Stimulated activated CD4-positive, alpha-beta T cell treated with anti-CD3 and anti-CD28 coated beads, TNF-alpha, amount 100 ng/mL, for 1 hour (primary cell): Measurements from ENCODE around the gene SLC38A3.
"Not testable (repeated sequence)": the region's sequence is repeated elsewhere in the genome, so short reads cannot be mapped to it uniquely, and the experiment has no call there.

Experiments used
- DNase-seq, 3 donors: peaks; one replicate each; pipeline ENCODE4 v3.0.0-alpha.2; 2020; ENCODE audit warnings: low read depth in 3 of 3, low spot score in 1 of 3

The SLC38A3 gene

DNA sequence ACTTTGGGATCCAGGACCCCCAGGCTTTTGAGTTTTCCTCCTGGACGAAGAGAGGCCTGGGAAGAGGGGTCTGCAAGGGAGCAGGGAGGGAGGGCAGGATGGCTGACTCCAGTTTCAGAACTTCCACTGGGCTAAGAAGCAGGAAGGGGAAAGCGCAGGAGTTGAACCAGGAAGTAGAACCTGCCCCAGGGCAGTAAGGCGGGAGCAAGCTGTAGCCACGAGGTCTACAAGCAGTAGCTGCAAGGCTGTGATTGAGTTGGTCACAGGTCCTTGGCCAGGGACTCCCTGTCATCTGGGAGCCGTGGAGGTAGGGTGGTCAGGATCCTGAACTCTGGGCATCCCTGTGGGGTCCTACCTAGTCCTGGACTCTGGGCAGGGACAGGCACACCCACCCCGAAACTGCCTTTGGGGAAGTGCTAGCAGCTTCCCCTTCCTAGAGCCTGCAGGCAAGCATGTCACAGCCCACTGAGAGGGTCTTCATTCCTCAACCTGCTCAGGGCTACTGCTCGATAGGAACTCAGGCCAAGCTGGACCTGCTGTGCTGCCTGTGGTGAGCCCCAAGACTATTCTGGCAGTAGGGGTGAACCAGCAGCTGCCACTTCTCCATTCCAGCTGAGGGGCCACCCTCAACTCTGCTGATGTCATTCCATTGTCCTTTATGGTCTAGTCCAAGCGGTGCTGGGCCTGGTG is 25.2 kb downstream of the SLC38A3 start:
- DNase-seq: no peak

DNA sequence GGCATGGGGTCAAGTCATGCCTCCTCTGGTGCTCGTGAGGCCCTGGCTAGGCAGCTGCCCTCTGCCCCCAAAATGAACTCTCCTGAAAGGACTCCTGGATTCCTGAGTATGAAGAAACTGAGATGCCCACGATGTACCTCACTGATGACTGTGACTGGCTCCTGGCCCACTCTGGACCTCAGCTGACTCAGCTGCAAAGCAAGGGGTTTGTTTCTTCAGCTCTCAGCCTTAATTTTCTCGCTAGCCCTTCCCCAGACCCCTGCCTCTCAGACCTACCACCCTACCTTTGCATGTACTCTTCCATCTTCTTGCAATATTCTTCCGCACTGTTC is 25.7 kb downstream of the SLC38A3 start:
- no peak for DNase-seq

DNA sequence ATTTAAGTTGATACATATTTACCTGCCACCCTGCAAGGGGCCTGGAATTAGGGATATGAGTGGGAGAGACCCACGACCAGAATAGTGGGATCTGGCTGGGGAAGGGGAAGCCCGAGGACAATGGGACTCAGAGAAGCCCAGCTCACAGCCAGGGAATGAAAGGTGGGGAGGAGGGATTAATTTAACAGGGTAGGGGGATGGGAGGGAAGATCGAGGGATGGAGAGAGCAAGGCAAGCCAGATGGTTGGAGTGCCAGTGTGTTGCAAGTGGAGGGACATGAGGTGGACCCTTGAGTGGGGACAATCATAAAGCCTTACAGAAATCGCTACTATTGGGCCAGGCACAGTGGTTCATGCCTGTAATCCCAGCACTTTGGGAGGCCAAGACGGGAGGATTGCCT is 26.5 kb downstream of the SLC38A3 start:
- DNase-seq: no peak

DNA sequence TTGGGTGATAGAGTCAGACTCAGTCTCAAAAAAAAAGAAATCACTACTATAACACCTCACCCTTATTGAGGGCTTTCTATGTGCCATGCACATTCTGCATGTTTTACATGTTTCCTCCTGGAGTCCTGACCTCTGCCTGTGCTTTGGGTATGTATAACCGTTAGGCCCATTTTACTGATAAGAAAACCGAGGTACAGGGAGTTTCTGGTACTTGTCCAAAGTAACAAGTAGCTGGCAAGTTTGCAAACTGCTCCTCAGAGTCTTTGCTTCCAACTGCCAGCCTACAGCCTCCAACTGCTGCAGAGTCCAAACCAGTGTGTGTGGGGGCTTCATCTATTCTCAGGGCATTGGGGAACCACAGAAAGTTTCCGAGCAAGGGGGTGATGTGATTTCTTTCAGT is 27.2 kb downstream of the SLC38A3 start:
- no peak for DNase-seq

DNA sequence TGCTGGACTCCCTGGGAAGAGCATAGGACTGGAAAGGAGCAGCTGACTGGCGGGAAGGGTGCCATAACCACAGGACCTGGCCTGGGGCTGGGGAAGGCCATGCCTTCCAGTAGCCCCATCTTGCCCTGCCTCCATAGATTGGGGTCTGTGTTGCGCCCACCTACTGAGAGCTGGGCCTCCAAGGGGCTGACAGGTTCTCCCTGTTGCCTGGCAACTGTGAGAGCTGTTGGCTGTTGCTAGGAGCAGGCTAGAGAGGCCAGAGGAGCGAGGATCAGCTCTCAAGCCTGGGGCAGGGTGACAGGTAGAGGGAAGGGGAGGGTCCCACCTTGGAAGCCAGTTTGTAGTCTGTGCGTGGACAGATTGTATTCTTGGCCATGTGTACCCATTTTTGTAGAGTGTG is 28.1 kb downstream of the SLC38A3 start:
- DNase-seq: no peak

DNA sequence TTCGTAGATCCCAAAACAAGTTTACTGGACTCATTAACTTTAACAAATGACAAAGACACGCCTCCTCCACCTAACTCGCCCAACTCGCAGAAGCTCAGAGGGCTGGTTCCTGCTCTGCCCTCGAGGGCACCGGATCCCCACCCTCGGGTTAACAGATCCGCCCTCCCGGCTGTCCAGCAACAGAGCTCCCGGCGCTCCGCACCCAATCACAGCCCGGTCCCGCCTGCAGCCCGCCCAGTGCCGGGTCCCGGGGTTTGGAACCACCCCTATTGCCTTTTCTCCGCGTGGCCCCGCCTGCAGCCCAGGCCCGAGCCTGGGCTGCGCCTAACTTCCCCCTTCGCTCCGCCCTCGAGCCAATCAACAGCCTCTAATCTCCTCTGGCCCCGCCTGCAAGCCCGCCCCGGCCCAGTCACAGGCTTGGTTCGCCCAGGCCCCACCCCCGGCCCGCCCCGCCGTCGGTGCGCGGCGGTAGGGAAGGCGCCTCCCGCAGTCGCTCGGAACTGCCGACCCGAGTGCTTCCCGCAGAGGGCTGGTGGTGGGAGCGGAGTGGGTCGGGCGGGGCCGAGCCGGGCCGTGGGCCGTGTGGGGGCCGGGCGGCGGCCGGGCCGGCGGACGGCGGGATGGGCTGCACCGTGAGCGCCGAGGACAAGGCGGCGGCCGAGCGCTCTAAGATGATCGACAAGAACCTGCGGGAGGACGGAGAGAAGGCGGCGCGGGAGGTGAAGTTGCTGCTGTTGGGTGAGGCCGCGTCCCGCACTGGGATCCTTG is 30.8 kb downstream of the SLC38A3 start, which contains the start of gene GNAI2:
Gene GNAI2 (plus strand): TSS at position 489 of the 768 bp plus-strand sequence. CDS start 132 bp downstream, at position 621.
- DNase-seq: peak; percentile 96 to 98 (median 97)

DNA sequence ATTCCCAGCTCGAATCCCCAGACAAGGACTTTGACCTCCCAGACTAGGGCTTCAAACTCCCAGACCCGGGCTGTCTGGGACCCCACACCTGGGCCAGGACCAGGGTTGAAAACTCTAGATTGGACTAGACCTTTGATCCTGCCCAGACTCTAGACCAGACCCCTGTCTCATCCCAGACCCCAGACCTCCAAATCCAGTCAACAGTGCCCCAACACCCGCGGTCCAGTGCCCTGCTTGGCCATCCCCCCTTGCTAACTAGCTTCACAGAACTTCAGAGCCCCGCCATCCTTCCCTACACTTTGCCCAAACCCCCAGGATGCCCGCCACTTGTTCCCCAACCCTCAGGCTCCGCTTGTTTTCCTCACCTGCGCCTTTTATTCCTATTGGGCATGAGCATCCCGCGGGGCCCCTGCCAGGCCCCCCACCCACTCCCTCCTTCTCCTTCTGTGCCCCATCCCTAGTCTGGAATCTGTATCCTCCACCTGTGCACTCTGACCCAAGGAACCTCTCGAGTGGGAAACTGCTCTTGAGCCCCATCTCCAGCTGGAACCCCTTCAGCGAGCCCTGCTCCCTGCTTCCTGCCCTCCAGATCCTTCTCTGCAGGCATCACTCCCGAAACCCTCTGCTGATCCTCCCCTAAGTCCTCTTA is 31.5 kb downstream of the SLC38A3 start:
- no peak for DNase-seq

DNA sequence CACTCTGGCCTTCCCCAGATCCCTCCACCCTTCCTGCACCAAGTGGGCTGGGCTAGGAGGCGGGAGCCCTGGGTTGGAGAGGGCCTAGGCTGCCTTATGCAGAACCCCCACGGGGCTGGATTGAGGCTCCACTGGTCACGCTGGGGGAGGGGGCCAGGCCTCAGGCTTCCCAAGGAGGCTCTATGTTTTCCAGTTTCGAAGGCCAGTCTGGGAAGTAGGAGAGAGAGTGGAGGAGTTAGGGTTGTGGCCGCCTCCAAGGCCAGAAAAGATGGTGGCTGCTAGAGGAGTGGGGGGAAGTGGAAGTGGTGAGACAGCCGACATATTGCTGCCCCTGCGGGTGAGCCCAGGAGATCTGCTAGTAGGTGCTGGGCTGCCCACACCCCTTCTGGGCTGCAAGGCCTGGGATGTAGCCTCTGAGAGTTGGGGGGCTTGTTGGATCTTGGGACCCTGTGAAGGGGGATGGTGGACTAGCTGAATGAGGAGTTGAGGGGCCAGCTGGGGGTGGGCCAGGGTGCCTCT is 32.1 kb downstream of the SLC38A3 start:
- DNase-seq: no peak

DNA sequence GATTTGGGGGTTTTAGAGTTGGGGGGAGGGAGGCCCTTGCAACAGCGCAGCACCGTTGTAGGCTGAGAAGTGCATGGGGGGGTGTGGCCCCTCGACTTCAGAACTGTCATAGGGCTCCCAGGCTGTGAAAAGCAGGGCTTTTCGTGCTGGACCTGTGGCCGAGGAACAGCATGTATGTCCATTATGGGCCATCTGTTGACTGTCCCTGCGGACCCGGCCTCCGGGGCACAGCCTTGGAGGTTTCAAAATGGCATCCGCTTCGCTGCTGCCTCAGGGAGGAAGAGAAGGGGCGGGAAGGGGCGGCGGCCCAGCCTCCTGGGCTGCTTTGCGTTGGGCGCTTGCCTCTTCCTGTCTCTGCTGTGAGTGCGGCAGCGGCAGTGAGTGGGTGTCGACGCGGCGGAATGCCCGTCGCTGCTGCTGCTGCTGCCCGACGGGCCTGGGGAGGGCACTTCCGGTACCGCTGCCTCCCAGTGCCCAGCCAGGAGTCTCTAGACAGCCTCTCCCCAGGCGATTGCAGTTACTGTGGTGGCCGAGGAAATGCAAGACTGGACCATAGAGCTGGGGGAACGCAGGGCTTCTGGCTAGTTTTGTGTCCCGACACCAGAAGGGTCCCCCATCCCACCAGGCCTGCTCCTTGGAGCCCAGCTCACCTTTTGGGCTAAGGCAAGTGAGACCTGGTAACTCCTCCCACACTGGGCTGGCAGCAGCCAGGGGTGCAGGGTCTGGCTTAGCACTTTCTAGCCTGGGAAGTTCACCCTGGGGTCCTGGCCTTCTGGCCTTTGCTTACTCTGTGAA is 32.9 kb downstream of the SLC38A3 start:
- peak; percentile 60 to 73 (median 70) for DNase-seq

DNA sequence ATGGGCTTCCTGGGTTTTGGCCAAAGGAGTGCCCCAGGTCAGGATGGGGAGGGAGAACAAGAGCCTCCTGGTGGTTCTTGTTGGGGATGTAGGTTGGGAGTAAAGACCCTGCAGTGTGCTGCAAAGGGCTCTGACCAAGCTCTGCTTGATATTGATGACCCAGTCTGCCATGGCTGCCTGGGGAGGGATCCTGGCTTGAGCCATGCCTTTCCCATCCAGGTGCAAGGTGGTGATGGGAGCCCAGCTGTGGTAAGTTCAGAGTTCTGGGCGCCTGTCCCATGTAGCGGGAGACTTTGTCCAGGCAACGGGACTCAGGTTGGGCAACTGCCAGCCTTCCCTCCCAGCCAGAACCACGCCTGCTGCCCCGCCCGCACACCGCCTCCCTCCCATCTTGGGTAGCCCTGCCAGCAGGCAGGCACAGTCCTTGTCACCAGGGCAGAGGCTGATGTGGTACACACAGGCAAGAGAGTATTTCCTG is 33.5 kb downstream of the SLC38A3 start:
- DNase-seq: no peak

DNA sequence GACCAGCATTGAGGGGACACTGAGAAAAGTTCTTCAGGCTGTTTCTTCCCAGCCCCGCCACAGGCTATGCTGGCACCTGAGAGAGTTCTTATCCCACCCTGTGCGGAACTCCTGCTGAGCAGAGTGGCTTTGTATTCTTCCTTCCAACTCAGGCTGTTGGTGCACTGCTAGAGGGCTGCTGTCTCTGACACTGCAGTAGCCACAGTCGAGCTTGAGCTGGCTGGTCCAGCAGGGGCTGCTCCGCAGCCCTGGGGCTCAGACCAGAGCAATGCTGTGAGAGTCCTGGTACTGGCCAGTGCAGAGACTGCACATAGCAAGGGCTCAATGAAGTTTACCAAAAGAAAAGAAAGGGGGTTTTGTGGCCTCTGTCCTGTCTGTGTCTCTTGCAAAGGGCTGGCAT is 34.6 kb downstream of the SLC38A3 start:
- DNase-seq: no peak

DNA sequence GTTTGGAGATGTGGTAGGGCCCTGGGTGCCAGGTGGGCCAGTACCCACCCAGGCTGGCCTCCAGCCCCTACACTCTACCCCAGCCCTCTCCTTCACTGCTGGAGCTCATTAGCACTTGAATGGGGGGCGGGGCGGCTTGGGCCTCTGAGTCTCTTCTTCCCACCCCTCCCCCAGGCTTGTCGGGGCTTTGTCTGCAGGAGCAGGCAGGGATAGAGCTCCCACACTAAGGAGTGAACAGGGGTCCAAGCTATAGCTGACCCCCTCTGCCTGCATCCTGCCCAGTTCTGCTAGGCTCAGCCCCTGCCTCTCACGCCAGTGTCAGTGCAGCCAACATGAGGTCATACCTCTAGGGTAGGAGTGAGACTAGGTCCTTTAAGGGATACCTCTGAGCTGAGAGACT is 36.1 kb downstream of the SLC38A3 start:
- no peak for DNase-seq

DNA sequence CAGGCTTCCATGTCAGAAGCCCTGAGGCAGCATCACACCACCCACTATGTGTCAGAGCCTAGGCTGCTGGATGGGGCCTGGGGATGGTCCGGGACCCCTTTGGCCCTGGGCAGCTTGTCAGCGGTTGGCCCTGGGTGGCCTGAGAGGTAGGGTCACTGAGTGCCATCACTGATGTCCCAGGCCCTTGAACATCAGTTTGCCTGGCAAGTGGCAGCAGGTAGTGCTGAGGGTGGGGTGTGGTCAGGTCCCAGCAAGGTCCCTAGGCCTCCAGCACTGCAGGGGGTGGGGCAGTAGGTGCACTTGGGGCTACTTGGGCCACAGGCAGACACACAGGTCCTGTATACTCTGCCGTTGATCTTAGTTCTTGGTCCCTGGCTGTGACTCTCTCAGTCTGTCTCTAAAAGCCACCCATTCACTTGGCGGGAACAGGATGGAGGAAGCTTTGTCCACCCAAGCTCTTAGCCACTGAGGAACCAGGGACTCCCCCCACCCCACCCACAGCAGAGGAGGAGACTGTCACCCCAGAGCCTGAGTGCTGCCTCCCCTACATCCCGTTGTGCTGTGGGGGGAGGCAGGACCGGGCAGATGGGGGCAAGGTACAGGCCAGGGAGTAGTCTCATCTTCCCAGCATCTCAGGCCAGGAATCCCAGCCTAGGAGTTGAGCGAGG is 36.8 kb downstream of the SLC38A3 start:
- no peak for DNase-seq

DNA sequence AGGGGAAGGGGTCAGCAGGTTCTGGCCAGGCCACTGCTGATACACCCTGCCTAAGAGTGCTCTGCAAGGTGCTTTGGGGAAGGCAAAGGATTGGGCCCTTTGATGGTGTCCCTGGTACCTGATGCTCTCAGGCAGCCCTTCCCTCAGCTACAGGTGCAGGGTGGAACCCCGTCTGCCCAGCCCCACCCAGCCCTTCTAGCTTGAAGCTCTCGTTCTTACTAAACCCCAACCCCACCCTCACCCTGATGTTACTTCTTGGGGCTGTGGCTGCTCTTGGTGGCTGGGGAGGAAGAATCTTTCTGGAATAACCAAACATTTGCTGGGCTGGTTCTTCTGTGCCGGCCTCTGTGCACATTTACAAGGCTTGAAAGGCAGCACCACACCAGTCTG is 37.3 kb downstream of the SLC38A3 start:
- DNase-seq: no peak

DNA sequence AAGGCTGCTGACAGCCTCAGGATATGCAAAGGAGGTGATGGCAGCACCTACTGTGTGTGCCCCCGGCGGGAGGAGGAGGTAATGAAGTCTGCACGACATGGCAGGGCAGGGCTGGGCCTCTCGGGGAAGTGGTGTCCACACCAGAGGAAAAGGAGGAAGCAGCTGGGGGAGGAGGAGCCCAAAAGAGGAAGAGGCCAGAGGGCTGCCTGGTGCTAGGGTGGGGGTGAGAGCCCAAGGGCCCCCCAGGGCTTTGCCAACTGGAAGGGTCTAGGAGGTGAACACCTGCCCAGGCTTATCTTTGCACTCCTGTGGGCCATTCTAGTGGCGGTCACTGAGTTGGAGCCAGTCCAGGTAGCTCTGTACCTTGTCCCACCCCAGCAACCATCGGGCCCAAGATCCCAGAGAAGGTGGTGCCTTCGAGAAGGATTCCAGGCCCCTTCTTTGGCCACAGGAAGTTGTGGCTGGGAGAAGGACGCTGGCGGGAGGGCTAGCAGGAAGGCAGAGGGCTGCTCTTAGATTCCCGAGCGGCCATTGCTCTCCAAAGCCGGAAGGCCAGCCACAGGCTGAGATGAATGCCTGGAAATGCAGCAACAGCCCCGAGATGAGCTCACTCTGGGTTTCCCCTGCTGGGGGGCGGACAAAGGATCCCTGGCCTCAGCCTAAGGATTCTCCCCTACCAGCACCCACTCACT is 37.9 kb downstream of the SLC38A3 start:
- no peak for DNase-seq

DNA sequence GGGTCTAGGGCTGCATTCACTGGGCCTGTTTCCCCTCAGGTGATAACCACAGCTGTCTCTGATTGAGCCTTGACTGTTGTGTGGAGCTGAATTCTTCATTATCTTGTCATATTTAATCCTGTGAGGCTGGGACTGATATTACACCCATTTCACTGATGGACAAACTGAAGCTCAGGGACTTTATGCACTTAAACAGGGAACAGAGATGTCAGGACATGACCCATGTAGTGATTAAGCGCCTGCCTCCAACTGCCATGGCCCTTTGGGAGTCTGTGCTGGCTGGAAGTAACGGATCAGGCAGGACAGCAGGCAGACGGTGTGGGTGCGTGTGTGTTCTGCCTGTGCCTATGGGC is 38.4 kb downstream of the SLC38A3 start:
- no peak for DNase-seq

DNA sequence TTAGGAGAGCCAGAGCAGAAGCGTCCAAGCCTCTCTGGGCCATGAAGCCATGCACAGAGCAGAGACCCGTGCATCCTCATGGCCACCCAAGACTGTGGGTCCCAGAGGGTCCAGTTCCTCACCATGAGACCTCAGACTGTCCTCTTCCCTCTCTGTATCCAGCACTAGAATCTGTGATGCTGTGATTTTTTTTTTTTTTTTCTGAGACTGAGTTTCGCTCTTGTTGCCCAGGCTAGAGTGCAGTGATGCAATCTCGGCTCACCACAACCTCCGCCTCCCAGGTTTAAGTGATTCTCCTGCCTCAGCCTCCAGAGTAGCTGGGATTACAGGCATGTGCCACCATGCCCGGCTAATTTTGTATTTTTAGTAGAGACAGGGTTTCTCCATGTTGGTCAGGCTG is 39.7 kb downstream of the SLC38A3 start:
- not testable (repeated sequence) for DNase-seq

DNA sequence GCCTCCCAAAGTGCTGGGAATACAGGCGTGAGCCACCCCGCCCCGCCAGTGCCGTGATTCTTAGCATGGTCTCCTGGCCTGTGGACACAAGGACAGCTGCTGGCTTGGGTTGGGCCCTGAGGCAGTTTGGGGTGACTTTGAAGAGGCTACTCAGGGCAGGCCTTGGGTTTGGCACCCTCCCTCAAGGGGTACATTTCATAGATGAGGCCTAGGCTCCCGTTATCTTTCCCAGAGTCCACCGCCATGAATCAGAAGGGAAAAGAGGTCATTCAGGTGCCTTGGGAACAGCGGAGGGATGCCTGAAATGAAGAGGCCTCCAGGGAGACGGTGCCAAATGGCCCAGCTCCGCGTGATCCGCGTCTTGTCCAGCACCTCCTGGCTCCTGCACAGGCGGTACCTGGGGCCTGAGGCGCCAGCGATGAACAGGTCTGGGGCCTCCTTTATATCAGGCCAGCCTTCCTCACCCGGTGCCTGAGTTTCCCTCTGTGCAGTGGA is 40.2 kb downstream of the SLC38A3 start:
- no peak for DNase-seq

DNA sequence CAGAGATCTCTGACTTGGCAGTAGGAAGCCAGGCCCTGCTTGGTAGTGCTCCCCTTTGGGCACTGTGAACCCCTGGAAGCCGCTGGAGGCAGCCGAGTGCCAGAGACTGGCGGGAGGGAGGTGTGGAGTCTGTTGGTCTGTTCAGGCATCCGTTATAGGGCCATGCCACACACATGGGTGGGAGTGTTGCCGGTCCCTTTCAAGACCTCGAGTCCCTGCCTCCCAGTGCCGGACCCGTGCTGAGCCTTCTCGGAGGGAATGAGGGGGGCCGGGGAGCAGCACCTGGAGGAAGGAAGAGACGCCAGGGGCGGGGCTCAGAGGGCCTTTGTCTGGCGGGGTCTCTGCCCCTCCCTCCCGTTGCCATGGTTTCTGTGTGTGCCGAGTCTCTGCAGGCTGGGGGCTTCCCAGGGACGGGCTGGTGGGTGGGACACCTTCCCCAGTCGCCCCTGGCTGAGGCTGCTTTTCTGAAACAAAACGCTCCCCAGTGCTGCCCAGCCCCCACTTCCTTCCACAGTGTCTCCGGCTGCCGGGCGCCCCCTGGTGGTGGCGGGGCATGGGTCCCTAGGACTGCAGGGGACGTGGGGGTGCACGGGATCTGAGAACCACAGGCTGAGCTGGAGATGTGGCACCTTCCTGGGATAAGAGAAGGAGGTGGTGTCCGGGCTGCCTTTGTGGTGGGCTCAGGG is 40.9 kb downstream of the SLC38A3 start:
- DNase-seq: peak; percentile 83 to 98 (median 88)
